Activated naive CD8-positive, alpha-beta T cell treated with anti-CD3 and anti-CD28 coated beads, Interleukin-2, amount 50 U/mL, for 16 hours (primary cell): ENCODE results near the gene NSMF.

Experiments used
- DNase-seq: peaks from one replicate; pipeline ENCODE4 v3.0.0-alpha.2; 2020; ENCODE audit warnings: low read depth, low spot score

Gene NSMF

DNA sequence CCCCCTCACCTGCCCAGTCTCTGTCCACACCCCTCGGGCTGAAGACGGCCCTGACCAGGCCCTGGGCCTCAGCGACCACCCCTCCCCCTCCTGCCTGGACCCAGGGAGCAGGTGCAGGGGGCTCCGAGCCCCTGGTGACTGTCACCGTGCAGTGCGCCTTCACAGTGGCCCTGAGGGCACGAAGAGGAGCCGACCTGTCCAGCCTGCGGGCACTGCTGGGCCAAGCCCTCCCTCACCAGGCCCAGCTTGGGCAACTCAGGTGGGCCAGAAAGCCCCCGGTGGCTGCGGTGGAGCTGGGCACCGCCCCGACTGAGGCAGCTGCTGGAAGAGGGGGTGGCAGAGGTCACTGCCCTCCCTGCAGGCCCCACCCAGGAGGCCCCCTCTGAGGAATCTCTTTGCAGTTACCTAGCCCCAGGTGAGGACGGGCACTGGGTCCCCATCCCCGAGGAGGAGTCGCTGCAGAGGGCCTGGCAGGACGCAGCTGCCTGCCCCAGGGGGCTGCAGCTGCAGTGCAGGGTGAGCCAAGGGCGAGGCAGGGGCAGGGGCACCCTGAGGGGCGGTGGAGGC is 25.7 kb downstream of the NSMF start:
- DNase-seq: no peak

DNA sequence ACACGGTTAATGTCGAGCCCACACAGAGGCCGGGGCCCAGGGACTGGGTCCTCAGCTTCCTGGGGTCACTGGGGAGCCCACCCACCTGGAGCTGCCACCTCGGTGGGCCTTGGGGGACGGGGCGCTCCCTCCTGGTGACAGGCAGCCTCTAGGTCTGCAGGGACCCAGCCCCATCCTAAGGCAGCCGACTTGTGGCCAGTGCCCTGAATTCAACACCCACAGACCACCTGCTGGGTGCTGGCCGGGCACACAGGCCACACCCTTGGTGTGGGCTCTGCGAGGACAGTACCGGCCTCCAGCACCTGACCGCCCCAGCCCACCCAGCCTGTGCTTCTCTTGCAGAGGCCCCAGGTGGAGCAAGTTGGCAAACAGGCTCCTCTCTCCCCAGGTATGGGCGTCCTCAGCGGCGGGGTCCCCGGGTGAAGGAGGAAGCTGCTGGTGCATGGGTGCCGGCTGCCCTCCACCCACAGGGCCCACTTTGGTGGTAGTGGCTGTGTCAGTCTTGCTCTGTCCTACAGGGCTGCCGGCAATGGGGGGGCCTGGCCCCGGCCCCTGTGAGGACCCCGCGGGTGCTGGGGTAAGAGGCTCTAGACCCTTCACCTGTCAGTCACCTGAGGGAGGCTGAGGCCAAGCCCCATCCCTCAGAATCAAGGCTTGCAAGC is 26.3 kb downstream of the NSMF start:
- DNase-seq: no peak

DNA sequence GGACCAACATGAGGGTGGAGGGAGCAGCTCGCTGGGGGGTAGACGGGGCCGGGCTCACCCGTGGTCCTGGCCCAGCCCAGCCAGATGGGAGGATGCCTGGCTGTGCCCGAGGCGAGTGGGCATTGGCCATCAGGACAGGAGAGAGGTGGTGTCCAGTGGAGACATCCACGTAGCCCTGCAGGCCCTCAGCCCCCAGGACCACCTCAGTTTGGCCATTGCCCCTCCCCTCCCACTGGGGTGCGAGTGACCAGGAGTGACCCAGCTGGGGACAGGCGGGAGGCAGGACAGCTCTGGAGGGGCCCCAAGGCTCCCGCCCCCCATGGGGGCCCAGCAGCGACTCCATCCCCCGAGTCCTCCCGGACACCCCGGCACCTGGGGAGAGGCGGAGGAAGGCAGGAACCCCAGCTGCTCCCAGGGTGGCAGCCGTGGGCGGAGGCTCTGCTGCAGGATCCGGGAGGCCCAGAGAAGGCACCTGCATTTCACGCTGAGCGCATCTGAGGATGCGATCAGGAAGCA is 27.7 kb downstream of the NSMF start:
- no peak for DNase-seq

DNA sequence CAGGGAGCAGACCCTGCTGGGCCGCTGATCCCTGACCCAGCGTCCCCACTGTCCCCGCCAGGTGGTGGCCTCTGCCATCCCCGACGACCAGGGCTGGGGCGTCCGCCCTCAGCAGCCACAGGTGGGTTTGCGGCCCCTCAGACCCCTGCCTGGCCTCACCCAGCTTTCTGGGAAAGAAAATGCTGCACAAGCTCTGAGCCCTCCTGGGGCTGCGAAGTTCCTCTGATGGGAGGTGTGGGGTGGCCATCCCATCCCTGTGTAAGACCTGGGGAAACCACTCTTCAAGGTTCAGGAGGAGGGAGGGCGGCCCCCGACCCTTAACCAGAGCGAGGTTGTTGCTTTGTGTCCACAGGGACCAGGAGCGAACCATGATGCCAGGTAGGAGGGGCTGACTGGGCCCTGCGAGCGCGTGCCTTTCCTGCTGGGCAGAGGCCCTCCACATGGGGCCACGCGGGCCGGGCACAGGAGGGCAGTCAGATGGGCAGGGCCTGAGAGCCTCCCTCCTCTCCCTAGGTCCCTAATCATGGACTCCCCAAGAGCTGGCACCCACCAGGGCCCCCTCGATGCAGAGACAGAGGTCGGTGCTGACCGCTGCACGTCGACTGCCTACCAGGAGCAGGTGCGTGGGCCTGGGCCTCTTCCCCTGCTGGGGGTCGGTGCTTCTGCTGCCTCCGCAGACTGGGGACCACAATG is 28.3 kb downstream of the NSMF start:
- DNase-seq: no peak

DNA sequence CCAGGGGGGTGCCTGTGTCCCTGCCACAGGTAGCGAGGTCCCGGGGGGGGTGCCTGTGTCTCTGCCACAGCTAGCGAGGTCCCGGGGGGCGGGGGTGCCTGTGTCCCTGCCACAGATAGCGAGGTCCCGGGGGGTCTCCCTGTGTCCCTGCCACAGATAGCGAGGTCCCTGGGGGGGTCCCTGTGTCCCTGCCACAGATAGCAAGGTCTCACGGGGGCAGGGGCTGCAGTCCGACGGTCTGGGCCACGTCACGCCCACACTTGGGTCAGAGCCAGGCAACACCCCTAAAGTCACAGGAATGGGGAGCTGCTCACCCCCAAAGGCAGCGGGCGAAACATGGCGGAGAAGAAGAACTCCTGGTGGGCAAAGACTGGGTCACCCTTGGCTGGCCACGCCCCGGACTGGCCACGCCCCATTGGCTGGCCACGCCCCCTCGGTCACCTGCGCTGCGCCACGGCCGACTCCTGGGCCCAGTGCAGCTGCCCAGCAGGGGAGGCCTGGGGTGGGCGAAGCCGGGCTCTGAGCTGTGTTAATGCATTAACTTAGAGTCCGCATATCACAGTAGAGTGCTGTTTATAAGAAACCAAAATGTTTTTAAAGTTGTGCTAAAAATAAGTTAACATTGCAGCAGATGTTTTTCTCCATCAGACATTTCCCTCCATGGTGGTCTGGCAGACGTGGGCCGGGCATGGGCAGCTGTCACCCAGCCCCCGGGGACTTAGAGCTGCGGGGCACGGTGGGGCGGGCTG is 29.0 kb downstream of the NSMF start:
- DNase-seq: no peak

DNA sequence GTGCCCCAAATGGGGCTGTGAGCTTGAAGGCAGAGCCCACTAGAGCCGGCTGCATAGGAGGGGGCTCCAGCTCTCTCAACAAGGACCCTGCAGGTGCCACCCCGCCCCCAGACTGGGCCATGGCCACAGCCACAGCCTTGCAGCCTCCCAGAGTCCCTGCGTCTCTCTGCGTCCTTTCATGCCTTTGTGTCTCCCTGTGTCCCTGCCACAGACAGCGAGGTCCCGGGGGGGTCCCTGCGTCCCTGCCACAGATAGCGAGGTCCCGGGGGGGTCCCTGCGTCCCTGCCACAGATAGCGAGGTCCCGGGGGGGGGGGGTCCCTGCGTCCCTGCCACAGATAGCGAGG is 29.6 kb downstream of the NSMF start:
- no peak for DNase-seq

DNA sequence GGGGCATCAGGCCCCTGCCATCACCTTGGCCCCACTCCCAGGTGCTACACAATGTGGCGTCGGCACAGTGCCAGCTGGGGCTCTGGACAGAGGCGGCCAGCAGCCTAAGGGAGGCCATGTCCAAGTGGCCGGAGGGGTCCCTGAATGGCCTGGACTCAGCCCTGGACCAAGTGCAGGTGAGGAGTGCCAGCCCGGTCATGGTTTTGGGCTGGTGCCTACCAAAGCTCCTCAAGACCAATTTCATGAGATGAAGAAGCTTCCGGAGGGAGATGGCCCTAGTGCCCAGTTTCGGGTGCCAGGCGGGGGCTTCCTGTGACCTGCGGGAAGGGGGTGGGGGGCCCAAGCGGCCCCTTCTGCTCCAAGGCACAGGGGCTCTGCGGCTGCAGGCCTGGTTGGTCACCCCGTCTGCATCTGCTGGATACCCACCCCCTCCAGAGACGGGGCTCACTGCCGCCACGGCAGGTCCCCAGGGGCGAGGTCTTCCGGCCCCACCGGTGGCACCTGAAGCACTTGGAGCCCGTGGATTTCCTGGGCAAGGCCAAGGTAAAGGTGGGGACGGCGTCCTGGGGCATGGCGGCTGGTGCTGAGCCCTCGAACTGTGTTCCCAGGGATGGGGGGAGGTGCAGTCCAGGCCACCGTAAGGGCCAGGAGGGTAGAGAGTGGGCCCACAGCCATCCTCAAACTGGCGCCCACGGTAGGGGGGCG is 30.1 kb downstream of the NSMF start:
- DNase-seq: no peak

DNA sequence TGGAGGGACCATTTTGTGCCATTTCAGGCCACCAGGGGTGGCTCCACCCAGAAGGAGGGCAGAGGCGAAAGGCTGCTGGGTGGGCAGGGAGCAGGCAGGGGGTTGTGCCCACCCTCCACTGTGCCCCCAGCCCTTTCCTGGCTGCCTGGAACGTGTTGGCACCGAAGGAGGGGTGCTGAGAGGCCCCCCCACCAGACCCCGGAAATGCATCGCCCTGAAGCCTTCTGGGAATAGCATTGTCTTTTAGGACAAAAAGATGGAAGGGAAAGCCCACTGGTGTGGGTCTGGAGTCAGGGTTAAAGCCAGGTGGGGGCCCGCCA is 30.9 kb downstream of the NSMF start:
- no peak for DNase-seq

DNA sequence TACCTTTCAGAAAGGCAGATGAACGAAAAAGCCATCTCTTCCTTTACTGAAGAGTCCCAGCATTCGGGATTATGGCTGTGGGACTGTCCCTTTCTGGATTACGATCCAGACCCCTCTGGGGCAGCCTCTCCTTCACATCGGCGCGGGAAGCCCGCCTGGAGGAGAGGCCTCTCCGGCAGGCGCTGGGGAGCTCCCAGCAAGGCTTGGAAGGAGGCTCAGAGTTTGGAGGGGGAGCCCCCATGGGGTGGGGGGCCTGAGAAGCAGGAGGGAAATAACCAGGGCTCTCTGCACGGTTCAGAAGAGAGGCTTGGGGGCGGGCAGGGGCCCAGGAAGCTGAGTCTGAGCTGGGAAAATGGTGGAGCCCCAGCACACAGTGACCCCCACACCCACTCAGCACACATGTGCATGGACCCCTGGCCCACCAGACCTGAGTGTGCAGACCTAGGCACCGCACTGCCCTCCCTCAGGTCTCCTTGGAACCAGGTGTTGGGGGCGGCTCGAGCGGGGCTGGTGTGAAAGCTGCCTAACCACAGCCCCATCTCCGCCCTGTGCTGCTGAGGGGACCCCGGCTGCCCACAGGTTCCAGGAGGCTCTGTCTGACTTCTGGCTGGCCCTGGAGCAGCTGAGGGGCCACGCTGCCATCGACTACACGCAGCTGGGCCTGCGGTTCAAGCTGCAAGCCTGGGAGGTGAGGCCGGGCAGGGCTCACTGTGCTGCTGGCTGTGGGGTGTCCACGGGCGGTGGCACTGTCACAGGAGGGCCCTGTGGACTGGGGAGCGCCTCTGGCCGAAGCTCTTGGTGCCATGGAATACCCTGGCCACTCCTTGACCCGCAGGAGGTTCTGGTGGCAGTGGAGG is 31.5 kb downstream of the NSMF start:
- DNase-seq: no peak

DNA sequence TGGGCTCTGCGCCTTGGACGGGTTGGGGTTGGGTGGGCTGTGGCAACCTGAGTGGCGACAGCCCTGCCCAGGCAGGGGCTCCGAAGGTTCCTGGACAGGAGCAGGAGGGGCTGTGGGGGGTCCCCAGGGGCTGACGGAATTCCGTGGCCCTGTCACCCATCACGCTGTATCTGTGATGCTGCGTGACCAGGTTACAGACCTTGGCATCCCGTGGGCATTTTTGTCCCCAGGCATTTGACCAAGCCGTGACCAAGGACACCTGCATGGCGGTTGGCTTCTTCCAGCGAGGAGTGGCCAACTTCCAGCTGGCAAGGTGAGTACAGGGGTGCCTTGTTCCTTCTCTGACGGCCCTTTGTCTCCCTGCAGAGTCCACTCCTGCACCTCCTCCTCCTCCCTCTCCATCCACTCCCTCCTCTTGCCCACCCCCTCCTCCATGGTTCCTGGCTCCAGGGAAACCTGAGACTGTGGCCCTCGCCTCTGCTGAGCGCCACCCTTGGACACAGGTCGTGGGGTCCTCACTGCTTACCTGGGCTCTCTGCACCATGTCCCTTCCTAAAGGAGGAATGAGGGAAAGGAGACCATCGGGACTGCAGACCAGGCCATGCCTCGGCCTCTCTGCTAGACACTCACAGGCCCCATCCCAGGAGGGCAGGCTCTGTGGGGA is 33.0 kb downstream of the NSMF start:
- DNase-seq: no peak

DNA sequence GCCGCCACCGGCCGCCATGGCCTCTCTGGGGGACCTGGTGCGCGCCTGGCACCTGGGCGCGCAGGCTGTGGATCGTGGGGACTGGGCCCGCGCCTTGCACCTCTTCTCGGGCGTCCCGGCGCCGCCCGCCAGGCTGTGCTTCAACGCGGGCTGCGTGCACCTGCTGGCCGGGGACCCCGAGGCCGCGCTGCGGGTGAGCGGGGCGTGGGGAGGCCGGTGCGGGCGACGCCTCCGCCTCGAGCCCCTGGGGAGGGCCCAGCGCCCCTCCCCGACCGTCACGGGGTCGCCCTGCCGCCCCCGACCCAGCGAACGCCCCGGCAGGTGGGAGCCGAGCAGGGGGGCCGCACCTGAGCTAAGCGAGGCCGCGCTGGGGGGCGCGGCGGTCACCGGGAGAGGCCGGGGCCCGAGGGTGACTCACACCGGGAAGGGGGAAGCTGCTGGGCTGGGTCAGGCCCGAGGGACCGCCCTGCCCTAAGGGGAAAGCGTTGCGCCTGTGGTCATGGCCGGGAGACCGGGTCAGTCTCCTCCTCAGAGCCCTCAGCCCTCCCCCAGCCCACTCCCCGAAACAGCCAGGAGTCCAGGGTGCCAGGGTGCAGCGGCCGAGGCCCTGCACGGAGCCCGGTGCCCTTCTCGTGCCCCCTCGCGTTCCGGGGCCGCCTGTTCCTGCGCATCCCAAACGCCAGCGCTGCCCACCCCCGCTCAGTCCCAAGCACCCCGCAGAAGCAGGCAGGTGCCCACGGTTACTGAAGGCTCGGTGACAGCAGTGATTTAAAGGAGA is 35.4 kb downstream of the NSMF start:
- no peak for DNase-seq

DNA sequence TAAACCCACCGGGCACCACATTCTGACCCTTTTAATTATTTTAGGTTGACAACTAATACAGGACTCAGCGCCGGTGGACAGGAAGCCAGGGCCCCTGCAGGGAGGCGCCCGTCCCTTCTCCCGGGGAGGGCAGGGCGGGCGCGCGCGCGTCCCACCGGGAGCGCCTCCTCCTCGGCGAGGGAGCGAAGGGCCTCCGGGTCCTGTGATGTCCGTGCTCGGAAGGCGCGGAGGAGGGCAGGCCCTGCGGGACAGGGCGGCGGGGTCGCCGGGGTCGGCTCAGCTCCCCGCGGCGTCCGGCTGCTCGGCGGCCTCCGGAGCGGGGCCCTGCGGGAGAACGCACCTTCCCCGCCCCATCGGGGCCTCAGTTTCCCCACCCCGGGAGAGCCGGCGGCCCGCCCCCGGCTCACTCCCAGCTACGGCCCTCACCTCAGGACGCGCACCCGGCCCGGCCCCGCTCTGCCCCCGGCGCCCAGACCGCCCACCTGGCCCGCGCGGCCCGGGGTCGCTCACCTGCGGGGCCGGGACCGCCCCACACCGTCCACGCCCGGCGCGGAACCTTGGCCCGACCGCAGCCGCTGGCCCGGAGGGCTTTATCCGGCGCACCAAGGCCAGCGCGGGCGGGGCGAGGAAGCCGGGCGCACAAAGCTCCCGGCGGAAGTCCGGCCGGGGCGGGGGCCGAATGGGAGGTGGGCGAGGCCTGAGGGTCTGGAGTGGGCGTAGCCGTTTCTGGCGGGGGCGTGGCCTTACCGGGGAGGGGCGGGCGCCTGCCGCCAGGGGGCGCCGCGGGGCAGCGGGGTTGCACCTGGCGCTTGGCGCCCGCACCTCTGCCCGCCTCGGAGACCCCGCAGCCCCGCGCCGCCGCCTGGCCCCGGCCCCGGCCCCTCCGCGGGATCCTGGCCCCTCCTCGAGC is 36.3 kb downstream of the NSMF start, which contains the start of the genes EXD3 and NOXA1:
Gene EXD3, minus strand, starts transcription at position 559 of the 910 bp plus-strand sequence. CDS start 27,805 bp downstream, outside the sequence.
Gene NOXA1, plus strand, starts transcription at position 790 of the 910 bp plus-strand sequence. CDS start 137 bp downstream, outside the sequence.
- peak; percentile 92 for DNase-seq

DNA sequence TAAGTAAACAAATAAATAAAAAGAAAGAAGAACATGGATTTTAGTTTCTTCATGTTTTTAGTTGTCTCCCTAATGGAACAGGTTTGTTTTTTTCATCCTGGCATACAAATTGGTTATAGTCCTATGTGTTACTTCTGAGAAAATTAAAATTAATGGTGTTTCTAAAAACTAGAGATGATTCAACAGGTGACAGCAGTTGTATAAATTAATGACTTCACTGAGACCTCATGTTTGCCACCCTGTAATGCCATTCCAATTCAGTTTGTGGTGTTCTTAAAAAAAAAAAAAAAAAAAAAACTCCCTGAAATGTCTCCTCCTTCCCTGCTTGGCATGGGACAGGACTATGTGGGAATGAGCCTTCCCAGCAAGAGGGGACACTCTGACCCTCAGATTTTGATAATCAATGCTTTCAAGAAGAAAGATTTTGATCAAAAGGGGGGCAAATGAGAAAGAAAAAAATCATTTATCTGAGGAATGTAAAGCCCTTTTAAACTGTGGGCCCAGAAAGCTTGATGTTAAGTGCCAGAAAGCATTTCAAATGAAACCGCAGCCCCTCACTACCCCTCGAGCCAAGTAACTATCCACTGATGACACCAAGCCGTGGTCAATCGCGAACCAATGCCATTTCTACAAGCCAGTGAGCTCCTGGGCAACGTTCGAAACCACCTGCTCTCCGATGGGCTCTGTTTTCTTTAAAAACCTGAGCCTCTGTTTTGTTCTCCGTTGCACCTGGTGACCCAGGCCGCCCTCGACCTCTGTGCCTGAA is 37.1 kb downstream of the NSMF start:
- DNase-seq: no peak

DNA sequence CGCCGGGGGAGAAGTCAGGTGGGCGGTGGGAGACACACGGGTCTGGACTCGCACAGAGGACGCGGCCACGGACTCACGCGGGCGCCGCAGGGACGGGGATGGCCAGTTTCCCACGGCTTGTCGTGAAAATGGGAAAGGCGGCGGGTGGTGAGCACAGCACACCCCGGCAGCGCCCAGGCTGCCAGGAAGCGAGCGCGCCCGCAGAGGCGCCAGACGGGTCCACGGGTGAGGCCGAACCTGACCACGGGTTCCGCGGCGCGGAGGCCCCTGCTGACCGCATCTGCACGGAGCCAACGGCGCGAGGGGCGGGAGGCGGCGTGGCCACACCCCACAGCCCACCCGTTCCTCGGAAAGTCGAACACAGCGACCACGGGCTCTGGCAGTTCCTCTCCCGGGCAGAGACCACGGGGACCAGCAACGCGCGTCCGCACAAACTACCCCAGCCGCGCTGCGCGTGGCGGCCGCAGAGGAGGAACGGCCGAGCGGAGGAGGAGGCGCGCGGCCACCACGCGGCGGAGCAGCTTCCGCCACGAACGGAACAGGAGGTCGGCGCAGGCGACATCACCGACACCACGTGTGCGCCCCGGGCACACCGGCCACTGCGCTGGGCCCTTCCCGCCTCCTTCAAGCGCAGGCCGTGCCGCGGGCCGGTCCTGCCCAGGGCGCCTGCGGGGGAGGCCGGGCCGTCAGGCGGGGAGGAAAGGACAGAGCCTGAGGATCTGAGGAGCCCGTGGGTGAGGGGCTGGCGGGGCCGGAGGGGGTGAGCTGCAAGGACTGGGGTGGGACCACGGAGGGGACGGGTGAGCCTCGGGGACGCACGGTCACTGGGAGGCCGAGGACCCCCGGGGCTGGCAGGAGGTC is 41.7 kb downstream of the NSMF start:
- no peak for DNase-seq

DNA sequence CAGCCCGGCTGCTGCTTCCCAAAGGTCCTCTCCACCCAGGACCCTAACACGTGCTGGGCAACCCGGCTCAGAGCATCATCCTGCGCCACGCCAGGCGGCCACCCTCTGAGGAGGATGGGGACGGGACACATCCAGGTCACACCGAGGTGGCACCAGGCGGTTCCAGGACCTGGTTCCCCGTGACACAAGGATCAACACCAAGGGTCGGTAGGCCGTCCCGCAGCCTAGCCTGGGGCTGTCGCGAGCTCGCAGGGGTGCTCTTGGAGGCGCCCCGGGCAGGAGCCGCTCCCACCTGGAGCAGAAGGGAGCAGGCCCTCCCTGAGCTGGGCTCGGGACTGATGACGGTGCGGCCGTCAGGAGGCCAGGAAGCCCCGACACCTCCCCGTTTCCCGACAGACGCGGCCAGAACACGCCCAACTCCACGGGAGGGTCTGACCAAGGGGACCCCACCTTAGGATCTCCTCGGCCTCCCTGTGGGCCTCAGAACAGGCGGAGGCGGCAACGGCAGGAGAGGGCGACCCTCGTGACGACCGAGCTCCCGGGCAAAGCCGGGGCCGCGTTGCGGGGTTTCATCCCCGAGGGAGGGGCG is 42.5 kb downstream of the NSMF start:
- no peak for DNase-seq

DNA sequence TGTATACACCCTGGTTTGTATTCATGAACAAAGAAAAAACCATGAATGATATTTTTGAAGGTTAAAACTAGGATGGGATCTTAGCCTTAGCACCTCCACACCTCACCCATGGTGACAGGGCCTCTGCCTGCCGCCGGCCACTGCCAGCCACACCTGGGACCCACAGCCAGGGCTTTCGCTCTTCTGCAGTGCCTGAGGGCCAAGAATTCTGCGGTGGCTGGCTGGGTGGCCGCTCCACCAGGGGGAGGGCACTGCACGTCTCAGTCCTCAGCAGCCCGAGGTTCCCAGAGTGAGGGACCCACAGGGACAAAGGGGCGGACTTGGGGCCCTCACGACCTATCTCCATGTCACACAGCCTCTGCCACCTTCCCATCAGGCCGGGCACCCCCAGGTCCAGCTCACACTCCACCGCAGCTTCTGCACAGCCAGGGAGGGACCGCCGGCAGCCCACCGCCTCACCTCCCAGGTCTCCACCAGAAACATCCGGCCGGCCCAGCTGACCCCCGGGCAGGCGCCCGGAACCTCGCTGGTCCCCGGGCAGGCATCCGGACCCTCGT is 43.0 kb downstream of the NSMF start:
- no peak for DNase-seq
